ENCODE measurements around the gene SMC6.

The SMC6 gene

GRCh38 chr2:17661460-17661859, 92.2 kb downstream of the SMC6 start:
- Histone ChIP-seq H3K27ac (ENCODE audit: low read length) (no peak overlapping the region), H3K4me3 (ENCODE audit: low read length) (no peak overlapping the region), H3K27me3 (ENCODE audit: control insufficient read depth, insufficient read depth, low read length) (no peaks in the 10 kb centered on the region), H3K9me3 (ENCODE audit: control insufficient read depth, low read depth, low read length) (no peaks in the 10 kb centered on the region), H3K9ac (ENCODE audit: low read length) (no peak overlapping the region), H3K36me3 (ENCODE audit: control insufficient read depth, low read depth, low read length) (peaks cover 33% of the 10 kb centered on the region), H3K4me1 (ENCODE audit: control insufficient read depth, low read depth, low read length) (no peaks in the 10 kb centered on the region)

- Histone ChIP-seq H3K9me3 (ENCODE audit: control insufficient read depth, low read depth, low read length) (no peaks in the 10 kb centered on the region), H3K27ac (ENCODE audit: low read length) (no peak overlapping the region), H3K4me1 (ENCODE audit: control insufficient read depth, low read depth, low read length) (no peaks in the 10 kb centered on the region), H3K36me3 (ENCODE audit: control insufficient read depth, low read depth, low read length) (peaks cover 24% of the 10 kb centered on the region), H3K27me3 (ENCODE audit: control insufficient read depth, insufficient read depth, low read length) (no peaks in the 10 kb centered on the region), H3K4me3 (ENCODE audit: low read length) (no peak overlapping the region), H3K9ac (ENCODE audit: low read length) (no peak overlapping the region)
Observed at GRCh38 chr2:17660219-17660618, 93.4 kb downstream of the SMC6 start.

GRCh38 chr2:17658251-17658843, 95.3 kb downstream of the SMC6 start:
- H3K27me3 ChIP-seq (ENCODE audit: control insufficient read depth, insufficient read depth, low read length), result no peaks in the 10 kb centered on the region
- H3K4me1 ChIP-seq (ENCODE audit: control insufficient read depth, low read depth, low read length), result no peaks in the 10 kb centered on the region
- no peak overlapping the region for H3K4me3 ChIP-seq (ENCODE audit: low read length)
- H3K9me3 ChIP-seq (ENCODE audit: control insufficient read depth, low read depth, low read length), result no peaks in the 10 kb centered on the region
- H3K27ac ChIP-seq (ENCODE audit: low read length), result no peak overlapping the region
- peaks cover 8% of the 10 kb centered on the region for H3K36me3 ChIP-seq (ENCODE audit: control insufficient read depth, low read depth, low read length)
- no peak overlapping the region for H3K9ac ChIP-seq (ENCODE audit: low read length)

- Histone ChIP-seq H3K27ac (ENCODE audit: low read length) (no peak overlapping the region), H3K9me3 (ENCODE audit: control insufficient read depth, low read depth, low read length) (no peaks in the 10 kb centered on the region), H3K36me3 (ENCODE audit: control insufficient read depth, low read depth, low read length) (peaks cover 5% of the 10 kb centered on the region), H3K4me3 (ENCODE audit: low read length) (no peak overlapping the region), H3K9ac (ENCODE audit: low read length) (no peak overlapping the region), H3K27me3 (ENCODE audit: control insufficient read depth, insufficient read depth, low read length) (no peaks in the 10 kb centered on the region), H3K4me1 (ENCODE audit: control insufficient read depth, low read depth, low read length) (no peaks in the 10 kb centered on the region)
Observed at GRCh38 chr2:17657759-17658158, 95.9 kb downstream of the SMC6 start.

GRCh38 chr2:17652681-17653394, 100.8 kb downstream of the SMC6 start:
- Histone ChIP-seq H3K9me3 (ENCODE audit: control insufficient read depth, low read depth, low read length) (no peaks in the 10 kb centered on the region), H3K27me3 (ENCODE audit: control insufficient read depth, insufficient read depth, low read length) (no peaks in the 10 kb centered on the region), H3K36me3 (ENCODE audit: control insufficient read depth, low read depth, low read length) (peaks cover 5% of the 10 kb centered on the region), H3K4me3 (ENCODE audit: low read length) (no peak overlapping the region), H3K27ac (ENCODE audit: low read length) (no peak overlapping the region), H3K4me1 (ENCODE audit: control insufficient read depth, low read depth, low read length) (no peaks in the 10 kb centered on the region), H3K9ac (ENCODE audit: low read length) (no peak overlapping the region)

- no peak overlapping the region for H3K9ac ChIP-seq (ENCODE audit: low read length)
- H3K9me3 ChIP-seq (ENCODE audit: control insufficient read depth, low read depth, low read length), result no peaks in the 10 kb centered on the region
- no peak overlapping the region for H3K4me3 ChIP-seq (ENCODE audit: low read length)
- peaks cover 3% of the 10 kb centered on the region for H3K4me1 ChIP-seq (ENCODE audit: control insufficient read depth, low read depth, low read length)
- H3K27me3 ChIP-seq (ENCODE audit: control insufficient read depth, insufficient read depth, low read length), result no peaks in the 10 kb centered on the region
- no peak overlapping the region for H3K27ac ChIP-seq (ENCODE audit: low read length)
- H3K36me3 ChIP-seq (ENCODE audit: control insufficient read depth, low read depth, low read length), result no peaks in the 10 kb centered on the region
Observed at GRCh38 chr2:17649026-17649425, 104.6 kb downstream of the SMC6 start.

- no peak overlapping the region for H3K4me3 ChIP-seq (ENCODE audit: low read length)
- H3K9me3 ChIP-seq (ENCODE audit: control insufficient read depth, low read depth, low read length), result no peaks in the 10 kb centered on the region
- no peaks in the 10 kb centered on the region for H3K36me3 ChIP-seq (ENCODE audit: control insufficient read depth, low read depth, low read length)
- peaks cover 3% of the 10 kb centered on the region for H3K4me1 ChIP-seq (ENCODE audit: control insufficient read depth, low read depth, low read length)
- no peak overlapping the region for H3K27ac ChIP-seq (ENCODE audit: low read length)
- H3K9ac ChIP-seq (ENCODE audit: low read length), result no peak overlapping the region
- H3K27me3 ChIP-seq (ENCODE audit: control insufficient read depth, insufficient read depth, low read length), result no peaks in the 10 kb centered on the region
Observed at GRCh38 chr2:17648581-17648980, 105.0 kb downstream of the SMC6 start.

GRCh38 chr2:17646838-17647701, 106.5 kb downstream of the SMC6 start:
- H3K4me3 ChIP-seq (ENCODE audit: low read length), result no peak overlapping the region
- no peaks in the 10 kb centered on the region for H3K27me3 ChIP-seq (ENCODE audit: control insufficient read depth, insufficient read depth, low read length)
- H3K4me1 ChIP-seq (ENCODE audit: control insufficient read depth, low read depth, low read length), result peaks cover 3% of the 10 kb centered on the region
- H3K27ac ChIP-seq (ENCODE audit: low read length), result no peak overlapping the region
- no peaks in the 10 kb centered on the region for H3K9me3 ChIP-seq (ENCODE audit: control insufficient read depth, low read depth, low read length)
- H3K36me3 ChIP-seq (ENCODE audit: control insufficient read depth, low read depth, low read length), result no peaks in the 10 kb centered on the region
- H3K9ac ChIP-seq (ENCODE audit: low read length), result no peak overlapping the region

- Histone ChIP-seq H3K4me1 (ENCODE audit: control insufficient read depth, low read depth, low read length) (peaks cover 3% of the 10 kb centered on the region), H3K9me3 (ENCODE audit: control insufficient read depth, low read depth, low read length) (no peaks in the 10 kb centered on the region), H3K9ac (ENCODE audit: low read length) (no peak overlapping the region), H3K27ac (ENCODE audit: low read length) (no peak overlapping the region), H3K36me3 (ENCODE audit: control insufficient read depth, low read depth, low read length) (no peaks in the 10 kb centered on the region), H3K27me3 (ENCODE audit: control insufficient read depth, insufficient read depth, low read length) (no peaks in the 10 kb centered on the region), H3K4me3 (ENCODE audit: low read length) (no peak overlapping the region)
Observed at GRCh38 chr2:17646081-17646554, 107.5 kb downstream of the SMC6 start.

GRCh38 chr2:17644997-17645720, 108.5 kb downstream of the SMC6 start:
- Histone ChIP-seq H3K27me3 (ENCODE audit: control insufficient read depth, insufficient read depth, low read length) (no peaks in the 10 kb centered on the region), H3K36me3 (ENCODE audit: control insufficient read depth, low read depth, low read length) (no peaks in the 10 kb centered on the region), H3K9ac (ENCODE audit: low read length) (no peak overlapping the region), H3K9me3 (ENCODE audit: control insufficient read depth, low read depth, low read length) (no peaks in the 10 kb centered on the region), H3K4me1 (ENCODE audit: control insufficient read depth, low read depth, low read length) (peaks cover 3% of the 10 kb centered on the region), H3K4me3 (ENCODE audit: low read length) (no peak overlapping the region), H3K27ac (ENCODE audit: low read length) (no peak overlapping the region)

GRCh38 chr2:17643031-17643615, 110.5 kb downstream of the SMC6 start:
- H3K27me3 ChIP-seq (ENCODE audit: control insufficient read depth, insufficient read depth, low read length), result no peaks in the 10 kb centered on the region
- H3K9me3 ChIP-seq (ENCODE audit: control insufficient read depth, low read depth, low read length), result no peaks in the 10 kb centered on the region
- no peaks in the 10 kb centered on the region for H3K36me3 ChIP-seq (ENCODE audit: control insufficient read depth, low read depth, low read length)
- no peak overlapping the region for H3K4me3 ChIP-seq (ENCODE audit: low read length)
- H3K4me1 ChIP-seq (ENCODE audit: control insufficient read depth, low read depth, low read length), result peaks cover 3% of the 10 kb centered on the region
- no peak overlapping the region for H3K9ac ChIP-seq (ENCODE audit: low read length)
- H3K27ac ChIP-seq (ENCODE audit: low read length), result no peak overlapping the region
